ENCODE measurements around the gene FAT3.
A peak's percentile ranks its signal among the peaks of the same experiment; 100 is the strongest.

FAT3 gene

GRCh38 chr11:92224407-92225124 is at the start of gene FAT3:
TSS of gene FAT3 (plus strand) at chr11:92224818. CDS start at chr11:92352113, 127,295 bp downstream.
- no peak for DNase-seq (ENCODE audit: low read depth)

- DNase-seq (ENCODE audit: low read depth) = no peak
Observed at GRCh38 chr11:92179017-92179670, 45.5 kb upstream of the FAT3 start.

GRCh38 chr11:92180226-92180625 is 44.4 kb upstream of the FAT3 start:
- no peak for DNase-seq (ENCODE audit: low read depth)

- peak; percentile 41 for DNase-seq (ENCODE audit: low read depth)
Observed at GRCh38 chr11:92180664-92181251, 43.9 kb upstream of the FAT3 start.

GRCh38 chr11:92190535-92191206 is 33.9 kb upstream of the FAT3 start:
- no peak for DNase-seq (ENCODE audit: low read depth)

GRCh38 chr11:92192141-92192540 is 32.5 kb upstream of the FAT3 start:
- no peak for DNase-seq (ENCODE audit: low read depth)

GRCh38 chr11:92198268-92198667 is 26.4 kb upstream of the FAT3 start:
- no peak for DNase-seq (ENCODE audit: low read depth)

- DNase-seq (ENCODE audit: low read depth) = no peak
Observed at GRCh38 chr11:92199991-92200390, 24.6 kb upstream of the FAT3 start.

- DNase-seq (ENCODE audit: low read depth) = no peak
Observed at GRCh38 chr11:92204731-92205130, 19.9 kb upstream of the FAT3 start.

GRCh38 chr11:92206441-92206840 is 18.2 kb upstream of the FAT3 start:
- DNase-seq (ENCODE audit: low read depth) = no peak

- no peak for DNase-seq (ENCODE audit: low read depth)
Observed at GRCh38 chr11:92211576-92212167, 12.9 kb upstream of the FAT3 start.

GRCh38 chr11:92212530-92212929 is 12.1 kb upstream of the FAT3 start:
- no peak for DNase-seq (ENCODE audit: low read depth)

- DNase-seq (ENCODE audit: low read depth) = no peak
Observed at GRCh38 chr11:92216789-92217188, 7.8 kb upstream of the FAT3 start.

- no peak for DNase-seq (ENCODE audit: low read depth)
Observed at GRCh38 chr11:92219476-92219875, 5.1 kb upstream of the FAT3 start.

GRCh38 chr11:92222701-92223100 is 1.9 kb upstream of the FAT3 start:
- no peak for DNase-seq (ENCODE audit: low read depth)

- DNase-seq (ENCODE audit: low read depth) = no peak
Observed at GRCh38 chr11:92224054-92224406, 588 bp upstream of the FAT3 start.

GRCh38 chr11:92225125-92225567 is 528 bp downstream of the FAT3 start:
- no peak for DNase-seq (ENCODE audit: low read depth)

- no peak for DNase-seq (ENCODE audit: low read depth)
Observed at GRCh38 chr11:92225568-92226330, 1.1 kb downstream of the FAT3 start.

GRCh38 chr11:92226331-92227229 is 2.0 kb downstream of the FAT3 start:
- DNase-seq (ENCODE audit: low read depth) = no peak

- no peak for DNase-seq (ENCODE audit: low read depth)
Observed at GRCh38 chr11:92227230-92227814, 2.7 kb downstream of the FAT3 start.
